Large intestine (tissue), 3 donors: Measurements from ENCODE around the gene ZNF490. TPM values are rescaled to one million over a fixed set of nuclear protein-coding genes. Genes with fewer than 3 reads are reported as not detected.
"Not testable (repeated sequence)": the region's sequence is repeated elsewhere in the genome, so short reads cannot be mapped to it uniquely, and the experiment has no call there.

ENCODE experiments used
- DNase-seq, 2 donors: peaks; one replicate each; pipeline versions ENCODE4 v3.0.0 to v3.0.0-alpha.2; 2013
- H3K27ac ChIP-seq: one replicate; pipeline ENCODE4 v1.5.1; 2013; ENCODE audit warnings: low read length
- H3K27me3 ChIP-seq: 2 replicates; pipeline ENCODE4 v1.6.1; 2013; ENCODE audit warnings: low read length; ENCODE audit not compliant: control insufficient read depth, insufficient read depth
- H3K36me3 ChIP-seq: 2 replicates; pipeline ENCODE4 v1.6.1; 2013; ENCODE audit warnings: low read length; ENCODE audit not compliant: control insufficient read depth, insufficient read depth
- H3K4me1 ChIP-seq: one replicate; pipeline ENCODE4 v1.6.1; 2013; ENCODE audit warnings: low read length; ENCODE audit not compliant: control insufficient read depth, insufficient read depth
- H3K4me3 ChIP-seq: one replicate; pipeline ENCODE4 v1.5.1; 2013; ENCODE audit warnings: low read length
- H3K9me3 ChIP-seq: one replicate; pipeline ENCODE4 v1.6.1; 2013; ENCODE audit warnings: mild to moderate bottlenecking, low read depth, low read length, moderate library complexity; ENCODE audit not compliant: control insufficient read depth
- WGBS: methylation state at CpG from one replicate; pipeline ENCODE4 v1.1.5; 2013; ENCODE audit warnings: low lambda C conversion rate; ENCODE audit not compliant: insufficient coverage; 5-methylcytosine and 5-hydroxymethylcytosine counted together
- polyA plus RNA-seq: library from polyadenylated mRNA; unstranded; fragments of 120-200 nt; gene quantifications from one replicate; pipeline ENCODE4 v1.2.1, GENCODE V29; 2013

ZNF490 gene
- polyA plus RNA-seq, 1 donor: 2.9 TPM

- Histone ChIP-seq H3K27ac (no peak overlapping the region), H3K9me3 (peaks cover 43% of the 10 kb centered on the region), H3K27me3 (no peaks in the 10 kb centered on the region), H3K4me3 (no peak overlapping the region), H3K4me1 (no peaks in the 10 kb centered on the region), H3K36me3 (peaks cover 44% of the 10 kb centered on the region)
- no peak for DNase-seq
- 81% methylated on average over 3 of the region's 4 CpGs for WGBS
Measured at GRCh38 chr19:12623361-12624031, 12.9 kb upstream of the ZNF490 start.

- DNase-seq, H3K27ac ChIP-seq, H3K4me1 ChIP-seq, H3K27me3 ChIP-seq, H3K4me3 ChIP-seq: not testable (repeated sequence)
- peaks cover 33% of the 10 kb centered on the region for H3K9me3 ChIP-seq
- 83% methylated on average over 1 of the region's 26 CpGs for WGBS
- peaks cover 24% of the 10 kb centered on the region for H3K36me3 ChIP-seq
Measured at GRCh38 chr19:12621253-12622024, 10.8 kb upstream of the ZNF490 start.

- Histone ChIP-seq H3K4me3 (no peak overlapping the region), H3K9me3 (peaks cover 16% of the 10 kb centered on the region), H3K27me3 (no peaks in the 10 kb centered on the region), H3K4me1 (no peaks in the 10 kb centered on the region), H3K36me3 (peaks cover 12% of the 10 kb centered on the region), H3K27ac (no peak overlapping the region)
- WGBS: no CpG with 5 or more reads among the region's 4 CpGs
- no peak for DNase-seq
Measured at GRCh38 chr19:12617646-12618045, 7.0 kb upstream of the ZNF490 start.

DNA sequence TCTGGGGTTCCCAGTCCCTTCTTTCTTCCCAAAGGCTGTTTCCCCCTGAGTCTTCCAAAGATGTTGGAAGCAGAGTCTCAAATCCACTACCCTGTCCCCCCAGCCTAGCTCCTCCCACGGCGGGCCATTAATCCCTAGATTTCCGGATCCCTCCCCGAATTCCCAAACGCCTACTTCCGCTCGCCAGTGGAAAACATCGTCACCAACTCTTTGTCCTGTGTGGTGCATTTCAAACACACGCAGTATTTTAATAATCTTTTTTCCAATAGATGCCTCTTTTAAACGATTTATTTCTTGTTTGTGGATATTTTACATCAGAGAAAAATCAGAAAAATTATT, 717 bp upstream of the ZNF490 start:
- DNase-seq: peak; percentile 63 to 84
- Histone ChIP-seq H3K4me1 (no peaks in the 10 kb centered on the region), H3K27me3 (no peaks in the 10 kb centered on the region), H3K27ac (peak overlapping the region; percentile 100), H3K9me3 (no peaks in the 10 kb centered on the region), H3K4me3 (peak overlapping the region; percentile 100), H3K36me3 (peaks cover 20% of the 10 kb centered on the region)
- 7% methylated on average over 2 of the region's 10 CpGs for WGBS

DNA sequence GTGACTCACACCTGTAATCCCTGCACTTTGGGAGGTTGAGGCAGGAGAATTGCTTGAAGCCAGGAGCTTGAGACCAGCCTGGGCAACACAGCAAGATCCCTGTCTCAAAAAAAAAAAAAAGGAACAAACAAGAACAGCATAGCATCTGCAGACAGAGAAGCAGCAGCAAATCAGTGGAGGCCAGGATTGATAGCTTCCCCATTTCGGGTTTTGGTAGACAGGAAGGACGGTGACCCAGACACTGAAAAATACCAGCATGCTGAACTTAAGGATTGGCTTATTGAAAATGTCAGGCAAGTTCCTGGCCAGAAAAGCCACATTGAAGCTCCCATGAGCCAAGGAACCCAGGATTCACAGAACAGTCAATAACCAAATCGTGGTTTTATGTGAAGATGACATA, 3.0 kb downstream of the ZNF490 start:
- Histone ChIP-seq H3K4me3 (no peak overlapping the region), H3K4me1 (no peaks in the 10 kb centered on the region), H3K27ac (no peak overlapping the region), H3K27me3 (no peaks in the 10 kb centered on the region), H3K36me3 (peaks cover 19% of the 10 kb centered on the region), H3K9me3 (no peaks in the 10 kb centered on the region)
- no peak for DNase-seq
- WGBS: no CpG with 5 or more reads among the region's 3 CpGs

DNA sequence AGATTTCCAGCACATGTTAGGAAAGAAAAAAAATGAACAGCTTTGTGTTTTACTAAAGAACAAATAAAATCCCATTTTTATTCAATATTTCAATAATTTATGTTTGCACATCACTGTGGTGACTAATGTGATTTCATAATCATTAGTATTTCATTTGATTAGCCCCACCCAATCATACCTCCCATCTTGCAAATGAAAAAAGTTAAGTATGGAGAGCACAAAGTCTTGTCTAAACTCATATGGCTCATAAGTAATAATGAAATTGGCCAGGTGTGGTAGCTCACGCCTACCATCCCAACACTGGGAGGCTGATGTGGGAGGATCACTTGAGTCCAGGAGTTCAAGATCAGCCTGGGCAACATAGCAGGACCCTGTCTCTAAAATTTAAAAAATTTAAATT, 3.8 kb downstream of the ZNF490 start:
- no CpG with 5 or more reads among the region's 1 CpG for WGBS
- H3K27me3 ChIP-seq: no peaks in the 10 kb centered on the region
- no peak overlapping the region for H3K27ac ChIP-seq
- peaks cover 22% of the 10 kb centered on the region for H3K36me3 ChIP-seq
- H3K4me3 ChIP-seq: no peak overlapping the region
- no peak for DNase-seq
- no peaks in the 10 kb centered on the region for H3K9me3 ChIP-seq
- H3K4me1 ChIP-seq: no peaks in the 10 kb centered on the region

GRCh38 chr19:12603714-12604113, 6.9 kb downstream of the ZNF490 start:
- H3K4me3 ChIP-seq: no peak overlapping the region
- DNase-seq: no peak
- H3K27me3 ChIP-seq: no peaks in the 10 kb centered on the region
- H3K4me1 ChIP-seq: no peaks in the 10 kb centered on the region
- peaks cover 21% of the 10 kb centered on the region for H3K36me3 ChIP-seq
- H3K9me3 ChIP-seq: no peaks in the 10 kb centered on the region
- no peak overlapping the region for H3K27ac ChIP-seq
- no CpG with 5 or more reads among the region's 1 CpG for WGBS

- no peak overlapping the region for H3K4me3 ChIP-seq
- WGBS: no CpG with 5 or more reads among the region's 11 CpGs
- H3K4me1 ChIP-seq: peaks cover 3% of the 10 kb centered on the region
- peaks cover 3% of the 10 kb centered on the region for H3K9me3 ChIP-seq
- H3K27me3 ChIP-seq: no peaks in the 10 kb centered on the region
- no peak for DNase-seq
- peak overlapping the region; percentile 52 for H3K27ac ChIP-seq
- H3K36me3 ChIP-seq: peaks cover 20% of the 10 kb centered on the region
Measured at GRCh38 chr19:12597594-12597993, 13.0 kb downstream of the ZNF490 start.

DNA sequence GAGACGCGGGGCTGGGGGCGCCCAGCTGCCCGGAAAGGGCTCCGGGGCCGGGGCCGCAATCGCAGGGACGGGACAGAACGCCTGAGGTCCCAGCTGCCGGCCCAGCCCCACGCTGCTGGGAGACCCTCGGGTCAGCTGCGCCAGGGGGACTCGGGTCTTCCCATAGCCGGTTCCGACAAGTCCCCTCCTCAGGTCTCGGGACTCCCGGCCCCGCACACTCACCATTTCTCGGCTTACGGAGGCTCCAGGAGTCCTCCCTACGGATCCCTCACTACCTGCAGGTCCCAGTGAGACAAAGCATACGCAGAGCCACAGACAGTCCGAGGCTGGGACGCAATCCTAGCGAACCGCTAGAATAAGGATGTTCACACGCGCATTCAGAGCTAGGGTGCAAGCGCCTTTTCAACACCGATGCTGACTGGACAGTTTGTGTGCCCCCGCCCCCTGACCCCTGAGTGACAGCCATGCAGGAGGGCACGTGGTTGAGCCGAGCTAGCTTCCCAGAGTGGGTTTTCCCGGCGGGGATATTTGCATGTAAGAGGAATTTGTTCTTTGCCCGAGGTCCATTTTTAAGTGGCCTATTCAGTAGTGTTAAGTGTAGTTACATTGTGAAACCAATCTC, 13.6 kb downstream of the ZNF490 start:
- Histone ChIP-seq H3K27ac (no peak overlapping the region), H3K4me3 (peak overlapping the region; percentile 35), H3K27me3 (no peaks in the 10 kb centered on the region), H3K36me3 (peaks cover 17% of the 10 kb centered on the region), H3K4me1 (peaks cover 3% of the 10 kb centered on the region), H3K9me3 (peaks cover 3% of the 10 kb centered on the region)
- DNase-seq: peak; percentile 72 to 84
- 29% methylated on average over 1 of the region's 38 CpGs for WGBS

DNA sequence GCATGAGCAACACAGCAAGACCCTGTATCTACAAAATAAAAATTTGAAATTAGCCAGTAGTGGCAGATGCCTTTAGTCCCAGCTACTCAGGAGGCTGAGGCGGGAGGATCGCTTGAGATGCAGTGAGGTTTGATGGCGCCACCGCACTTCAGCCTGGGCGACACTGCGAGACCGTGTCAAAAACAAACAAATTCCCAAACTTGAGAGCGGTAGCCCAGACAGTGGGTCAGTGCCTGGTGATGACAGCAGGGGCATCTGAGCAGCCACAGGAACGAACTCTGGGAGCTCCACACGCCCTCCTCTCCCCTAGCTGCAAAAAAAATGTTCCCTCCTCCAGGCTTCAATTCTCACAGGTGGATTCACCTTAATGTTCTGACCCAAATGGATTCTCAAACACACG, 14.1 kb downstream of the ZNF490 start:
- Histone ChIP-seq H3K36me3 (peaks cover 16% of the 10 kb centered on the region), H3K4me3 (peak overlapping the region; percentile 35), H3K9me3 (peaks cover 3% of the 10 kb centered on the region), H3K27me3 (no peaks in the 10 kb centered on the region), H3K27ac (no peak overlapping the region), H3K4me1 (peaks cover 3% of the 10 kb centered on the region)
- DNase-seq: no peak
- WGBS: 100% methylated on average over 2 of the region's 11 CpGs
